Activated effector memory CD4-positive, alpha-beta T cell treated with Interleukin-2 at 50 U/mL for 16 hours (primary cell): ENCODE data around the gene TUBE1.
A peak's percentile ranks its signal among the peaks of the same experiment; 100 is the strongest.
"Not testable (repeated sequence)": the region's sequence is repeated elsewhere in the genome, so short reads cannot be mapped to it uniquely, and the experiment has no call there.

ENCODE experiments used
- DNase-seq: peaks from one replicate; pipeline ENCODE4 v3.0.0-alpha.2; 2020

The TUBE1 gene

DNA sequence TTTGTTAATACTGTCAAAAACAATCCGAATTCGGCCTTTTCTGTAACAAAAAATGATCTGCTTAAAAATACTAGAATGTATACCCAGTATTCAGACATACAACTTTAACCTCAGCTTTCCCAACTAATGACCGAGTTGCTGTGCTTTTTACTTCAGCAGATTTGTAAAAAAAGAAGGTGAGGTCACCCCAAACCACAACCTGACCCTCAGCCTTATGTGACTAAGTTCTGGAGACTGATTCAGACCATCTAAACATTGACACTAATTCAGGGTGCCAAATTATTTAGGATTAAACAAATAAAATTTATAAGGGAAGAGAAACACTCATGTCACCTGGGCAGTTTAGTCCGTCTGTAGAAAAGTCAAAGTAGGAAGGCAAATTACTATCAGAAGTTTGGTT, 25.7 kb downstream of the TUBE1 start:
- no peak for DNase-seq

DNA sequence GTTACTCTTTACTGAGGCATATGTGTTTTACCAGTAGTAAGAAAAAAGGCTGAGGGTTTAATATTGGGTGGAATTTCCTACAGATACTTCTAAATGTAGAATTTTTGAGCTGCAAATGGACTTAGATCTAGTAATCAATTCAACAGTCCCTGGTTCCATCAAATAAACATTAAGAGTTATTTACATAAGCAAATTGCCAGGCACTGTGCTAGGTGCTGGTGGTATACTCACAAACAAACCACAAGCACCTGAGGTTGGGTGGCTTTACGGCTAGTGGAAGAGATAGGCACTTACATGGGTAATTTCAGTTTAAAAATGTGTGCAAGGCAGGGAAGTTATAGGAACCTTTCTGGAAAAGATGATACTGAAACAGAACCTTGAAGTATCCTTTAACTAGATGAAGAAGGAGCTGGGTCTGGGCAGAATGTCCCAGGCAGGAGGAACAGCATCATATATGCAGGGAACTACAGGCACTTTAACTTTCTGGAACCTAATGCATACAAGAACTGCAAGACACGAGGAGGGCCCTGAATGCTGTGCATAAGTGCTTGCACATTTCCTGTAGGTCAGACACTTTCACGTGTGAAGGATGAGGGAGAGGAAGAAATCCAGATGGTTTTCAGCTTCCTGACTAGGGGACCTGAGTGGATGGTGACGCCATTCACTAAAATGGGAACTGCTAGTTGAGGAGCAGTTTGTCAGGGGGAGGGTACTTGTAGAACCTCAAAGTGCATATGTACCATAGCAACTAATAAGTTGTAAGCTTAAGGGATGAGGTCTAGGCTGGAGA, 28.8 kb downstream of the TUBE1 start:
- DNase-seq = no peak

DNA sequence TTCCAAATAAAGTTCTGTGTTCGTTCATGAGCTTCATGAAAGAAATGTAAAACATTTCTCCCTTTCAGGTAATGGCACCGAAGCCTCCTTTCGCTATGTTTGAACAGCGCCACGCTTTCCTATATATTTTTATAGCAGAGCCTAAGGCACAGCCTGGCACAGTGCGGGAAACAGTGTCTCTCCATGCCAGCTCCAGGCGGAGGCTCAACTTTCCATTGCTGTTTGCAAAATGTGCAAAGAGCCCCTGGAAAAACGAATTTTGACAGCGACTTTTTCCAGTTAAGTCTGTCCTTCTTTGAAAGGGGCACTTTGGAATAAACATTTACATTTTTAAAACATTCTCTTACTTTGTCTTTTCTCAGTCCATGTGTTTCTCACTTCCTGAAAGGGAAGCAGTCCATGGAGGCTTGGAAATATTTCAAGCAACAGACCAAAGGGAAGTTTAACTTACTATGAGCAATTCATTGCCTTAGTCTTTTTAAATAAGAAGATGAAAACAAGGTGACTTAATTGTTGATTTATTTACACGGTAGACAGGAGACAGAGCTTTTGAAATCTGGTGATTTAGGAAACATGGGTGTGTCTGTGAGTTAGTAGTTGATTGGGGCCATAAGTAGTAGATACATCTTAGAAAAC, 32.6 kb downstream of the TUBE1 start:
- no peak for DNase-seq

DNA sequence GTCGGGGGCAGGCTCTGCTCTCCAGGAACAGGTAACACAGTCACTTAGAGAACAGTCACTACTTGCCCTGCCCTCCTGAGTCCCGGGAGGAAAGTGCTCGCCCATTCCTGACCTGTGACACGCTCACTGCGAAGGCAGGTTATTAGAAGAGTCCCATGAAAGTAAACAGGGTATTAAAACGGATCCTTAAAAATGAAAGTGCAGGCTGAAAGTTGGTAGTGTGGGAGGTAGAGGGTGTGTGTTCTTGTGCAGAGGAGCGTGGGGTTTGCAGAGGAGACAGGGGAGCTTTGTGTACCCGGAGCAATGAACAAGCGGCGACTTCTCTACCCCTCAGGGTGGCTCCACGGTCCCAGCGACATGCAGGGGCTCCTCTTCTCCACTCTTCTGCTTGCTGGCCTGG, 33.3 kb downstream of the TUBE1 start, which contains the start of gene CCN6:
CCN6 (plus strand) TSS at position 104 of the 400 bp plus-strand sequence; CDS start at position 358, 254 bp downstream.
- DNase-seq = no peak

DNA sequence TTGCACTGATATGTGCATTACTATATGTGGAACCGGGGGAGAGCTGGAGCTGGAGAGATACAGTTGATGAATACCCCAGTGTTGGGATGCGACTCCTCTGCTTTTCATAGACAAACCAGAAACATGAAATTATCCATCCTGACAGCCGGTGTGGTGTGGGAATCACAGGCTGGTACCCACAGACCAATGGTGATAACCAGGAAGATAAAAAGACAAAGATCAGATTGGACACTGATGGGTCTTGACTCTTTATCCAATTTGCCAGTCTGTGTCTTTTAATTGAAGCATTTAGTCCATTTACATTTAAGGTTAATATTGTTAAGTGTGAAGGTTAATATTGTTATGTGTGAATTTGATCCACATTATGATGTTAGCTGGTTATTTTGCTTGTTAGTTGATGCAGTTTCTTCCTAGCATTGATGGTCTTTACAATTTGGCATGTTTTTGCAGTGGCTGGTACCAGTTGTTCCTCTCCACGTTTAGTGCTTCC, 36.0 kb downstream of the TUBE1 start:
- not testable (repeated sequence) for DNase-seq

DNA sequence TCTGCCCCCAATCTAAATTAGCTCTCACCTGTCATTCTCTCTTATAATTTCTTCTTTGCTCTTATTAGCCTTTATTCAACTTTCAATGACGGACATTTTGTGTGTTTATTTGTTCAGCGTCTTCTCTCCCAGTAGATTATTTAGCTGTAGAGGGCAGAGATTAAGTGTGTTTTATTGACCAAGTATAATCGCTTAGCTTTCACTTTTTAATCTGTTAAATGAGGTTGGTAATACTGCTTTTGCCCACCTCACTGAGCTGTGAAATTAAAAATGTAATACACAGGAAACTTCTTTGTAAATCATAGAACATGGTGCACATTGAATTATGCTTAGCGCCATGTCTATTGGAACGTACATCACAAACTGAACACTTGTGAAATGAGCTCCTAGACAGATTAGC, 36.9 kb downstream of the TUBE1 start:
- no peak for DNase-seq

DNA sequence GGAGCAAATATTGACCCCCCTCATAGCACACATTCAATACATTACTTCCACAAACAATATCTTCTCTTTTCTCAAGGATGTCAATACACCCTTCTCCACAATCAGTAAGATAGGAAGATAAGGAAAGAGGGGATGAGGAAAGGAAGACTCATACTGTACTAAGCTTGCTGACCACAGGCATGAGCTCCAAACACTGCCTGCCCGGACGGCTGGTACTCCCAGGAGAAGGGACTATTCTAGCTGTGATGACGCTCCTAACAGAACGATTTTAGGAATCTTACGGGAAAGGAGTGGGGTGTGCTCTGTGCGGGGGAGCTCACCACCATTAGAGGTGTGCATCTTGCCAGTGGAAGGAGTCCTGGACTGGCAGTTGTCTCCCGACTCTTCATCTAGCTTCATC, 37.3 kb downstream of the TUBE1 start:
- DNase-seq = no peak

DNA sequence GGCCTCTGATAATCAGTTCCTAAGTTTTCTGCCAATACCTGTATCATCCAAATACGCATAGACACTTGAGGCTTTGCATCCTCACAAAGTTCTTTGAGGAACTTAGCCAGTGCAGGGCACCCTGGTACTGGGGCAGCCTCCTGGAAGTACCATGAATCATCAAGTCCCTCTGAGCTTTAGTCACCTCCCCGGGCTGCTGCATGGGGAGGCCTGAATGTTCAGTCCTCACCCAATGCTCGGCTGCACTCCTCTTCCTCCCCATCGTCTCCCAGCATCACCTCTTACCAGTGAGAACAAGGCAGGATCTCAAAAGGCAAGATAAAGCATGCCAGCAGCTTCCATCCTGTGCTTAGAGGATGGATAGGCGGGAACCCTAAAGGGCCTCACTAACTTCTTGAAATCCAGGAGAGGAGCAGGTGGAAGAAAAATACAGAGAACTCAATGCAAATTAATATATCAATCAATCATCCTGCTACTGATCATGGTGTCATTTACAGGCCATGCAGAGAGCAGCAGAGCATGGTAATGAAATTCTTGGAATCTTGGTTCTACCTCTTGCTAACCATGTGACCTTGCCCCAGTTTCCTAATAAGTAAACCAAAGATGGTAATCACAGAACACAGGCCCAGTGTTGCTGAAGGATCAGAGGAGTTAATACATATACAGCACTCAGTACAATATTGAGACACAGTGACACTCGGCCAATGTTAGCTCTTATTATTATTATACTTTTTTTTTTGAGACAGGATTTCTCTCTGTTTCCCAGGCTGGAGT, 38.1 kb downstream of the TUBE1 start:
- DNase-seq = no peak

DNA sequence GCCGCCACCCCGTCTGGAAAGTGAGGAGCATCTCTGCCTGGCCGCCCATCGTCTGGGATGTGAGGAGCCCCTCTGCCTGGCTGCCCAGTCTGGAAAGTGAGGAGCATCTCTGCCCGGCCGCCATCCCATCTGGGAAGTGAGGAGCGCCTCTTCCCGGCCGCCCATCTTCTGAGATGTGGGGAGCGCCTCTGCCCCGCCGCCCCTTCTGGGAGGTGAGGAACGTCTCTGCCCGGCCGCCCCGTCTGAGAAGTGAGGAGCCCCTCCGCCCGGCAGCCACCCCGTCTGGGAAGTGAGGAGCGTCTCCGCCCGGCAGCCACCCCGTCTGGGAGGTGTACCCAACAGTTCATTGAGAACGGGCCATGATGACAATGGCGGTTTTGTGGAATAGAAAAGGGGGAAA, 39.8 kb downstream of the TUBE1 start:
- not testable (repeated sequence) for DNase-seq

DNA sequence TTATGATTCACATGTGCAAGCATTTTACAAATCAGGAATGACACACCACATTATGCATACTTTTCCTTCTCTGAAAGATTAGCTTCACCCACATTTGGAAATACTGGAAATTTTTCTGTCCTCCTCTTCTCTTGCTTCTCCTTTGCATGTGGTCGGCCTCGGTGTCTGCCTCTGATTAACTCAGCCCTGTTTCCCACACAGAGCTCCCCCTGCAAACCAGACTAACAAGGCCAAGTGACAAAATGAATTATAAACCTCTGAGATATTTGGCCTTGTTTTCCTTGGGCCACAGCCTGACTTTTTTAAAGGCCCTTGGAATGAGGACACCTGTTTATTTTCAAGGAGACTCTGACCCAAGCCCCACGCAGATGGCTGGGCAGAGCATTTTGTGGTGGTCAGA, 42.4 kb downstream of the TUBE1 start:
- DNase-seq = no peak

DNA sequence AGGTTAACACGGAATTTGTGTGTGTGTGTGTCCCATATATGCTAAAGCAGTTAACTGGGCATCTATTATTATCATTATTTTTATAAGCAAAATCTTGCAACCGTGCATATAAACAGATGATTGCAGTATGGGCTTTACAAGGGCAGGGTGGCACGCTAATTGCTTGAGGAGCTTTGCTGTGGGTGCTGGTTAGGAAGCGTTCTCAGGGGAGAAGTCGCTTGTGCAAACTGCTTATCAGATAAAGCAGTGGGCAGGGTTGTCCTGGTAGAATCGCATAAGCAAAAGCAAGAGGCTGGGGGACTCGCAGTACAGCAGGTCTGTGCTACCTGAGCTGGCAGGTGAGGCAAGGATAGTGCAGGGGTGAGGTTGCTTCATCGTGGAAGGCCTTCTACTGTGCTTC, 43.1 kb downstream of the TUBE1 start:
- DNase-seq = no peak

DNA sequence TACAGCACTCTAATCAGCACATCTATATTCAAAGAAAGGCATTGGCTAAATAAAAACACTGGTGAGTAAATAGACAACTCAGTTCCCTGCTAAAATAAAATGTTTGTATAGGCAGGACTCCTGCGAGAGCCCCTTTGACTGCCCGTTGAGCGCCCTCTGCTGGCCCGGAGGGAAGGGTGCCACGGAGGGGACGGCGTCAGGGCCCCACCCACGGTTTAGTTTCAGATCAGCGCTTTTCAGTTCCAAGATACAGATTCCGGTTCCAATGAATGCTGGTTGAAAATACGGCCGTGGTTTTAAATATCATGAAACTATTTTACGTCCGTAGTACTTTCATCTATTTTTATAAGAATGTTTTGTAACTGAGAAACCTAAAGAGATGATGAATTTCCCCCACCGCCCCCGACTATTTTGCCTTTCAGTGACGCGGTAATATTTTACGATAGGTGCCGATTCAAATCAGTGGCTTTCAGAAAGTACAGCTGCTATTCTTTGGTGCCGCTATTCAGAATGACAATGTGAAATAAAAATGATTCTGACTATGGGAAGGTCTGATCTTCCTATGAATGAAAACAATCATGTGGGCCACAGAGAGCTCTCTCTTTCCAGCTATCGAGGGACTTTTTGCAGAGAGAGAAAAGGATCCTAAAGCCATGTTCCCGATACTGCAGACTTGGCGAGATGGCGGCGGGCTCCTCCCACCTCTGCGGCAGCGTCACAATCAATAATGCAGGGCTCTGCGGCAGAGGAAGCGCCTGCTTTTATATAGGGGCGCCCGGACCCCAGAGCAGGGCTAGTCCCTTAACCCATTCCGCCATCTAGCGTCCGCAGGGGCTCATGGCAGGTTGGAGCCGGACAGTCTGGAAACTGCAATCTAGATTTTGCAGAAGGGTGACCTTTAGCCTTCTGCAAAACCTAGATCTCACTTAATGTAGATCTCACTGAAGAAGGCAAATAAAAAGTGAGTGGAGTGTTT, 44.0 kb downstream of the TUBE1 start:
- DNase-seq = peak; percentile 83

DNA sequence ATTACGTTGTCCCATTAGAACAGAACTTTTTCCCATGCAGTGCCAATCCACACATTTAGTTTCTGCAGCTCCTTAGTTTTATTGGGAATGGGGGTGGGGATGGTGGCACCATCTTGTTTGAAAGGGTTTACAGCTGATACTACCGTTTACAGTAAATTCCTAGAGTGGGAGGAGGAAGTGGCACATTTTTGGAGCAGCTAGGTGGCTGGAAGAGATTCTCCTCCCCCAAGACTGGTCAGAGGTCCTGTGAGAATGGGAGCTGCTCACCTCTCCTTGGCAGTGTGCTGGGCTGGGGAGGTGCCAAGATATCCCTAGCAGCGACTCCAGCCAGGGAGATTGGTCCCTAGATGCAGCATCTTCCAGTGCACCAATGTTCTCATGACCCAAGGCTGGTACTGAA, 45.7 kb downstream of the TUBE1 start:
- no peak for DNase-seq

DNA sequence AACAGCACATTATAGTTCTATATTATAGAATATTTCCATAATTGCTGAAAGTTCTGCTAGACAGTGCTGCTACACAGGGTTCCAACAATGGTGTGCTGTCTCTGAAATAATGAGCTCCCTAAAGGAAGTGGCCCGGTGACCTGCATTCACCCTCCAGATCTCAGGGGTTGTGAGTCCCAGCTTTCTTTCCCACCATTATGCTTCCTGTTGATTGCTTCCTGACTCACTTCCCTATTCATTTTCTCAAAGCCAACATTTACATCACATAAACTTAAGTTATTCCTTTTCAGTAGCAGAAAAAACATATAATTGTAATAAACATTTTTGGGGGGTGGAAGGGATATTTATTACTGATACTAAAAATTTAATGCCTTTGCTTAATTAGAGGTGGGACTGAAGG, 46.3 kb downstream of the TUBE1 start:
- no peak for DNase-seq

DNA sequence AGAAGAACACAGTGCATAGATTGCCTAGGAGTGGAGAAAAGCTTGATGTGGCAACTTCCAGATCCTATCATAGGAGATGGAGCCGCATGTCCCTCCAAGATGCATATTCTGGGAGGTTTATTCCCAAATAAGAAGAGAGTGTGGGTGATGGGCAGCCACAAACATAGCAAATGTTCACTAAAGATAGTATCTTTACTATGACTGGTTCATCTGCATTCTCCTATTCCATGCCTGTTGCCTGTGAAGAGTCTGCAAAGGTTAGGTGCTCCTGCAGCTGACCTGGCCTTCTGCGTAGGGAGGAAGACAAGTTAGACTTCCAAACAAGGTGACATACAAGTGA, 47.9 kb downstream of the TUBE1 start:
- no peak for DNase-seq

DNA sequence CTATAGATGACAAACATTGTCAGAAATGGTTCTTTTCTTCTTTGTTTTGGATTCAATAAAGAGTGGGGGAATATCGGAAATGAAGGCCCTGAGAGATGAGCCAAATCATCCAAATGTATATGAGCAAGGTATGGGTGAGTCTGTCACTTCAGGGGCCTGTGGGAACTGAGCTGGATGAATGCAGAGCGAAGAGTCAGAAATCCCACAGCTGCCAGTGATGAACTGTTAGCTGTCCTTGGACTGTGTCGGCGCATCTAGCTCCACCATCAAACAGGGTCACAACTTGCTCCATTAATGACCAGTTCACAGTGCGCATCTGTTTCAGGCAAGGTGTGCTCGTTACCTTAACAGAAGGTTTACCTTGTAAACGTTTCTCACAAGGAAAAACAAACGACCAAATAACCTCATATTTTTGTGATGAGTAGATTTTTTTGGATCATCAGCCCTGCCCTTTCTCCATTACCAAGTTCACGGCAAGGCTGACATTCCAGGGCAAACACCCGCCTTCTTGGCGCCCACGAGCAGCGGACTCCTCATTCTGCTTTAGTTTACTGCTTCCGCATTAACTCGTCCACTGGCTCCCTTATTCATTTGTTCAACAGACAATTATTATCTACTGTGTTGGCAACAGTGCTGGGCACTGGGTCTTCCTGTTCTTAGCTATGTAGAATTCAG, 48.4 kb downstream of the TUBE1 start:
- DNase-seq = no peak

DNA sequence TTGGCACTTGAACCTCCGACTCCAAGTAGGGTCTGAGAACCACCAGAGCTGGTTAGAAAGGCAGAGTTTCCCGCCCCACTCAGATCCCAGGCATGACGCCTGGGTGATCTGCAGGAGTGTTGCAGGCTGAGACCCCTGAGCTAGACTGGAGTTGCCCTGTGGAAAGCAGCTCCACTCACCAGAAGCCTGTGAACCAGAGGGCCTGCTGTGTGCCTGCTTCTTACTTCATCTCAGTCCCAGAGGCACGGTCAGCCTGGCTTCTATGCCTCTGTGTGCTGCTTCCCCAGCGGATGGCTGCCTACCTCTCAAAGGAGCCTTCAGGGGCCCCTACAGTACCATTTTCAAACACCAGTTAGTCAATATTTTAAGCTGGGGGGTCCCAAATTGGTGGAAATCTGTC, 49.0 kb downstream of the TUBE1 start:
- no peak for DNase-seq

DNA sequence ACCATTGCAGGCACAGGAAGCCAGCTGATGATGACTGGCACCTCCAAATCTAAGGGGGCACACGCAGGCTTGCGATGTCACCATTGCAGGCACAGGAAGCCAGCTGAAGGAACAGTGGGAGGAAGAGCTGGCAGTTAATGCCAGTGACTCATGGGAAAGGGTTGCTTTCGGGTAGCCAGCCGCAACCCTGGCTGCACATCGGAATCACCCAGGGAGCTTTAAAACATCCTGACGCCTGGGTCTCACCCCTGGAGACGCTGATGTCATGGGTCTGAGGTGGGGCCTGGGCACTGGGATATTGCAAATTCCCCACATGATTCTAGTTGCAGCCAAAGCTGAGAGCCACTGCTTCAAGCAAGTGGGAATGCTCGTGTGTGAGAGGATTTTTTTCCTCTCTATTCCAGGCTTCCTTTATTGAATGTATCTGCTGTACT, 49.5 kb downstream of the TUBE1 start:
- no peak for DNase-seq

DNA sequence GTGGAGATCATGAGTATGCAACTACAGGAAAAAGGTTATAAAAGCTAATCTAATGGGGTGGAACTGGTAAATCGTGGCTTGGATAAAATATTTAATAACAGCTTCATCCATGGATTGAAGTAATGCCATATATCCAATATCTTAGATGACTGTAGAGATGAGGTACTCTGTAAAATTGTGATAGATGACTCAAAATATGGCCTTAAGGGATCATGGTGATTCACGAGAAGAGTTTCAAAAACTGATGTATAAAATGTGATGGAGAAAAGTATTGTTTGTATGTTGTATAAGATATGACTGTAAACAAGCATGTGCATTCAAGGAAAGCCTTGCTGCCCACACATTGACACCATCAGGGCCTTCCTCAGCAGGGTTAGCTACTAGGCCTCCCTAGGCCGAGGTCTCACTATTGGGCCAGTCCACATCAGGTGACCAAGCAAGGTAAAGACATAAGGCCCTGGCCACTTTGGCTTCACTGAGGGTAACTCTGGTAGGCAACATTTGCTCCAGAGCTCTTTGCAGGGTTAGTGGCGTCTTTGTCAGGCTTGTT, 51.1 kb downstream of the TUBE1 start:
- no peak for DNase-seq

DNA sequence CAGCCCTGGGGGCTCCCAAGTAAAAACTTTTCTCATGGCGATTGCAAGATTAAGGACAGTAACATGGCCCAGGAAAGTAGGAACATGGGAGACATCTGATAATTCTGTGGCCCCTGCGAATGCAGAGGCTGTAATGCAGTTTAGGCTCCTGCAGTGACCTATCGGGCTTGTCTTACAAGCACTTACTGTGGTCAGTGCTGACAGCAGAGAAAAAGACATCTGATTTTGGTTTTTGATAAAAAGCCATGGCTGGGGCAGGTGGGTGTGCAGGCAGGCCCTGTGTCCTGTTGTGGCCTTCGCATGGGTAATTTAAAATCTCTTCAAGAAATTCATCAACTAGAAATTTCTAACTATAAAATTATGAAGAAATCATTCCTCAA, 52.7 kb downstream of the TUBE1 start:
- DNase-seq = no peak

DNA sequence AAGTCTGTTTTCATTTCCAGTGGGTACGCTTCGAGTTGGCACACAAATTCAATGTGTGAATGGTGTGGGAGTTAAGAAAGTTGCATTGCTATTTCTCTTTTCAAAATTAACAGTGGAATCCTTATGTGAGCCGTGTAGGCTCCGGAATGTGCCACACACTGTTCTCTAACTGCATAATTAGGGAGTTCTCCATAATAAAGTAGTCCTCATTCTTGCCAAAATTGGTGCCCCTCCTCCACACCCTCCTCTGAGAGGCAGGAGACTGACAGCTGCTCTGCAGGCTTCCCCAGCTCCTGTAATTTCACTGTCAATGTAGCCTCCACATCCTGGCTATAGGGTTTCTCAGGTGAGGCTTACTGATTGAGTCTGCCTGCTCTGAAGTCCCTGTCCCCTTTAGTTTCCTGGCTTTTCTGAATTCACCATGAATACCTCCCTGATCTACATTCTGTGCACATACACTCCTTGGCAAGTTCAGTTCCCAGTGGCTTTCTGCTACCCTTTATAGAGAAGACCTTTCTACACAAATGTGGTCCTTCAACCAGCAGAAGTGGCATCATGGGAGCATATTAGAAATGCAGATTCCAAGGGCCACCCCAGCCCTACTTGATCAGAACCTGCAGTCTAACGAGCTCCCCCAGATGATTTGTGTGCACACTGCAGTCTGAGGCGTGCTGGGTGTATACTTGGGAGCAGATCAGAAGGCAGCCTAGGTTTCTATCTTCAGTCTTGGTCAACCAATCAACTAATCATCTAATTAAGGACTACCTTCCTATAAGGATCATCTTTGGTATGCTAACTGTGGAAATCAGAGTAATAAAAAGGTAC, 53.3 kb downstream of the TUBE1 start:
- DNase-seq = no peak
